NK-92 (cell line): ENCODE measurements around the gene C22orf42.
"Not testable (repeated sequence)": the region's sequence is repeated elsewhere in the genome, so short reads cannot be mapped to it uniquely, and the experiment has no call there.

Source experiments
- DNase-seq: peaks from one replicate; lab custom pipeline; 2025; ENCODE audit not compliant: unreplicated experiment; lab: John Stamatoyannopoulos, UW

C22orf42 gene

DNA sequence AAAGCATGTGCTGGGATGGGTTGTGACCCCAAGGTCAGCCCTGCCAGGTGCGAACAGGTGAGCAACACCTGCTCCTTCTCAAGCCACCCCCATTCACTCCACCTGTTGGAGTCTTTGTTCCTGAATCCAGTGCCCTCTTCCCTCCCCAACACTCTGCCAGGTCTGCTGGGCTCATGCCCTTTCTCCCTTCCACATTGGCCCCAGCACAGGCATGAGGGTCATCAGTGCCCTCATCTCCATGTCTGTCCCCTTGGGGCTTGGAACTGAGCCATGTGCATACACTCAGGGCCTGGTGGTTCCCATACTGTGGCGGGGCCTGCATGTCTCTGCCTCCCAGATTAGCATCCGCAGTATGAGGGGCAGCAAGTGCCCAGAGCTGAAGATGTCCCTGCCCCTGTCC, 26.7 kb upstream of the C22orf42 start:
- no peak for DNase-seq

GRCh38 chr22:32183625-32184024, 24.5 kb upstream of the C22orf42 start:
- no peak for DNase-seq

DNA sequence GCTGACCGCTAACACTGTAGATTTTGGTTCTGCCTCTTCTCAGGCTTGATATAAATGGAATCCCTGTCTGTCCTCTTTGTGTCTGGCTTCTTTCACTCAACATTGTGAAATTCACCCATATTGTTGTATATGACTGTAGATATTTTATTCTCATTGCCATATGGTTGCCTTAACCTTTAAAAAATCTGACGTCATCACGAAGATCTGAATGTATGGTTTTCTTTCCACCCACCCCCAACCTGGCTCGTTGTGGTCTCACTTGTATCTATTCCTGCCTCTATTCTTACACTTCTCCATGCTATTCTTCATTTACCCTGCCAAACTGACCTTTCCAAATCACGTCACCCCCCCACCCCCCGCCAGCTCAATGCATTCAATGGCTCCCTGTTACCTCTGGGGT, 21.9 kb upstream of the C22orf42 start:
- DNase-seq = no peak

DNA sequence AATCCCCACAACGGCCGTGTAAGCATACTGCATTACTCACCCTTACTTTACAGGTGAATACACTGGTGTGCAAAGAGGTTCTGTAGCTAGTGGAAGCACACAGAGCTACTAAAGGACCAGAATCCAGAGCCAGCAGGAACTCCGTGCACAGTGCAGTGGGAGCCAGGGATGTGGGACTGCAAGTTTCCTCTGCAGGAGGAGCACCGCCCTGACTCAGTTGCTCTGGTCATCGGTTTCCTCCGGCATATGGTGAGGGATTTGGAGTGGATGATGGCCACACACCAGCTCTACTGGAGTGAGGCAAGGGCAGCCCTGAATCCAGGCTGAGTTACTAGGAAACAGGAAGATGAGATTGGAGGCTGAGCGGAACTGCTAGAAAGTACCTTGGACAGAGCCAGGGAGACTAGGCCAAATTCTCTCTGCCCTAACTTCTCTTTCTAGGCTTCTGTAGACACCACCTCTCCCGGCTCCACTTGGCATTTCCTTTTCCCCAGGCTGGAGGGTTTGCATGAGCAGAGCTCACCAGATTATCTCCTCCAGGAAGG, 18.2 kb upstream of the C22orf42 start:
- no peak for DNase-seq

DNA sequence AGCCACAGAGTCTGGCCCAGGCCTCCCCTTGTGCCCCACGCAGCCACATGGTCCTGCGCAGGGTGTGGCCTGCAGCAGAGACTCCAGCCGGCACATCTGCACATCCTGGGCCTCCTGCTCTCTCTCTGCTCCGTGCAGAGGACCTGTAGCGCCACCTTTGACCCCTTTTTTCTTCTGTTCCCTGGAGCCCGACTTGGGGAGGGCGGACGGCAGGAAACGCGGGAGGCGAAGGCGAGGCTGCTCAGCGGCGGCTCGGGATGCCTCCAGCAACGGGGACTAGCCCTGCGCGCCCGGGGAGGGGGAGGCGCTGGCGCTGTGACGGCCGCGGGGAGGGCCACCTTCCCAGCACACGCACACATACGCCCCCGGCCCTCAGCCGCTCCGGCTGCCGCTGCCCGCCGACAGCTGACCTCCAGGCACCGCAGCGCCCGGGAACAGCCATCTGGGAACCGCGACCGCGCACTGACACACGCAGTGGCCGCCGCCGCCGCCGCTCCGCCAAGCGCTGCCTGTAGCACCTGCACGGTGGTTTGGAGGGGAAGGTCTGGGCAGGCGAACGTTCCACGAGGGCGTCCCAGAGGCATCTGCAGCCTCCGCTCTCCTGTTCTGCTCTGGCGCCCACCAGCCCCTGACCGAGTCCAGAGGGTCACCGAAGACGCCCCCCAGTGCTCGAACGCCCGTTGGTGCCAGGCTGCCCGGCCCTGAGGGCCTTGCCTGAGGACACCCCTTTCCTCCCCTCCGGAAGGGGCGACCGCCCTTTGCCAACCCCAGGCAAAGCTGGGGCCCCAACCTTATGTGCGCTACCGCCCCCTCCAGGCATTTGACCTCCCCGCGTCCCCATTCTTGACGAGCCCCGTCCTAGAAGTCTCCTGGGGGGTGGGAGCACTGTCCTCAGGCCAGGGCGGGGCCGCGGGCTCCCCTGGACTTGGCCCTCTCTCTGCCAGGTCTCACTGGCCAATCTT, 16.9 kb upstream of the C22orf42 start:
- no peak for DNase-seq

- no peak for DNase-seq
These were observed 16.0 kb upstream of the C22orf42 start for GRCh38 chr22:32175115-32175514.

DNA sequence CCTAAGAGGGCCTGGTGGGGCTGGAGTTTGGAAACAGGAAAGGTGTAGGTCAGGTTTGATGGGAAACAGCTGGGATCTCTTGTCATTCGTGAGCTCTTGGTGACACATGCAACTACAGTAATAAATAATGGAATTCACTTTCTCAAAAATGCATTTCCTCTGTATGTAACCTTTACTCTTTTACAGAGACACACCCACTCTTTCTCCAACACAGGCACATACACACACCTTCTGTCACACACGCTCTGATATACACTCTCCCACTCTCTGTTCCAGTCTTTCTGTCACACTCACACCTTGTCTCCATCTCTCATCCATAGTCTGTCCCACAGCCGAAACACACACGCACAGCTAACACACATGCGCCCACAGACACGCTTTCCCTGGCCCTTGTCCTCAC, 6.6 kb upstream of the C22orf42 start:
- DNase-seq = no peak

- no peak for DNase-seq
These were observed 5.2 kb upstream of the C22orf42 start for GRCh38 chr22:32164075-32164860.

GRCh38 chr22:32160411-32160810, 1.3 kb upstream of the C22orf42 start:
- DNase-seq = not testable (repeated sequence)

DNA sequence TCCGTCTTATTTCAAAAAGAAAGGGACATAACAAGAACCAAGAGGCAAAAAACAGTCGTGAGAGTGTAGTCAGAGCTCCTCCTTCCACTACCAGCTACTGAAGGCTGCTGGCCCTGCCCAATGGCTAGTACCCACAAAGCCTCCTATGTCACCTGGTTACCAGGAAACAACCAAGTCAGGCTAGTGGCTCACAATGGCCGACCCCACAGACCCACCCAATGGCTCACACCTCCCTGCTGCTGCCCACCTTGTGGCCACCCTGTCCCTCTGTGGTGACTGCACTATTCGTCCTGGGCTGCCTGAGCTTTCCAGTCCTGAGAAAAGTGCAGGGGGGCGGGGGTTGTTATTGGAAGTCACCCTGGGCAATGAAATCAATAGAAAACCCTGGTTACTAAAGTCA, 1.5 kb downstream of the C22orf42 start:
- DNase-seq = not testable (repeated sequence)

DNA sequence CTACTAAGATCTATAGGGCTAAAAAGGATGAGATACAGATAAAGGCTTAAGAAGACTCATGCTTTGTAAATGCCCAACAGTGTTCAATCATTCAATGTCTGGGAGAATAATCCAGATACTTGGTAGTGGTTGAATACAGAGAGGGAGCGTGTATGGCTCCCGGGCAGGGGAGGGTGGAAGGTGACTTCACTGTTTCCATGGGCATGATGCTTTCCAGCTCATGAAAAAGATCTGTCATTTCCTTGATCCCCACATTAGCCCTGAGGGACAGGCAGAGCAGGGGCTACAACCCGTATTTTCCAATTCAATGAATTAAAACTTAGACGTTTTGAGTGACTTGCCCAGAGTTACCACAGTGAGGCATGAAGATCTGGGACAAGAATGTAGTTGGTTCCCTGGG, 4.4 kb downstream of the C22orf42 start:
- DNase-seq = not testable (repeated sequence)

- DNase-seq = not testable (repeated sequence)
These were observed 7.5 kb downstream of the C22orf42 start for GRCh38 chr22:32151641-32152040.

GRCh38 chr22:32150647-32151046, 8.5 kb downstream of the C22orf42 start:
- DNase-seq = not testable (repeated sequence)

DNA sequence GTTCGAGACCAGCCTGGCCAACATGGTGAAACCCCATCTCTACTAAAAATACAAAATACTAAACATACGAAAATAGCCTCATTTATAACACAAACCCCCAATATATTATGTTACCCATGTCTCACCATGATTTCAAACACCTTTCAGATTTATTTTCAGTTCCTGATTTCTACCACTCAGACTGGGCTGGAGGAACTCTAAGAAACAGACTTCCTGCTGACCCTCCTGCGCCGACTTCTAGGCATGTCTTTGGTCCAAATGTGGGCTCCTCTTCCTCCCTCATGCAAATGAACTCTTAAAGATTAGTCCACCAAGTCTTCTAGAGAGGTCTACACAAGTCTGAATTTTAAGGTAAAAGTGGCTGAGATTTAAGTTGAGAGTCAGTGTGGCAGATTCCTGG, 10.7 kb downstream of the C22orf42 start:
- DNase-seq = not testable (repeated sequence)

DNA sequence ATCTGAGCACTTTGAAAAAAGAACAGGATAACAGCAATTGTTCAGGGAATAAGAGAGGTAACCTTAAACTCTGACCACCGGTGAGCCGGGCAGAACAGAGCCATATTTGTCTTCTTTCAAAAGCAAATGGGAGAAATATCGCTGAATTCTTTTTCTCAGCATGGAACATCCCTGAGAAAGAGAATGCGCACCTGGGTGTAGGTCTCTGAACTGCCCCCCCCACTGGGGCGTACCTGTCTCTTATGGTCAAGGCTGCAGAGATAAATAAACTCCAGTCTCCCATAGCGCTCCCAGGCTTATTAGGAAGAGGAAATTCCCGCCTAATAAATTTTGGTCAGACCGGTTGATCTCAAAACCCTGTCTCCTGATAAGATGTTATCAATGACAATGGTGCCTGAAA, 12.0 kb downstream of the C22orf42 start:
- not testable (repeated sequence) for DNase-seq

- DNase-seq = no peak
These were observed 14.4 kb downstream of the C22orf42 start for GRCh38 chr22:32144496-32145274.

DNA sequence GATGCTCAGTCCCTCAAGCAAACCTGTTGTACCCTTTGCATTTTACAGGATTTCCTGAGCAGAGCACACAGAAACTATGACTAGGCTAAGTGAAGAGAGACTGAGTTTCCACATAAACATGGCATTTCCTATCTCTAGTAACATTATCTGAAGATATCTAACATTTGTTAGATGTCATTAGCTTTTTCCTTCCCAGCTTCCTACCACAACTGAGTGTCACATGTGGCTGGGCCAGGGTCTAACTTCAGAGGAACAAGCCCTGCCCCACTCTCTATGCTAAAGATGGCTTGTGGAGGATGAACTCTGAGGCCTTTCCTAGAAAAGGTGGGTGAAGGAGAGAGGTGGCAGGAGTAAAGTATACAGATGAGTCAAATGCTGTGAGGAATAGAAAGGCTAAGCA, 16.5 kb downstream of the C22orf42 start:
- no peak for DNase-seq

DNA sequence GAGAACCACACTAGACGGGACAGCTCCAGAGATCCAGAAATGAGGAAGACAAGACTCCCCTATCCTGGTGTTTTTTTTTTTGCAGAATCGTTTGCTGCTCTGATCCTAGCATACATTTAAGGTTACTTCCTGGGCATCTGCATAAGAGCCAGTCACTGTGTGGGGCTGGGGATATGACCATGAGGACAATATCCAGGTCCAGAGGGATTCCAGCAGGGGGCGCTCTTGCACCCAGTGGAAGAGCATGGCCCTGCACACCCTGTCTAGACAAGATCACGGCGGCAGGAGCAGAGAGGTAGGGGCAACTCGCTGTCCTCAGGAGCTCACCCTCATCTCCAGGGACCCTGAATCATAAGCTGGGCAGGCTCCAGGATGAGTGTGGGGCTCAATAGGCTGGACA, 18.4 kb downstream of the C22orf42 start:
- not testable (repeated sequence) for DNase-seq

DNA sequence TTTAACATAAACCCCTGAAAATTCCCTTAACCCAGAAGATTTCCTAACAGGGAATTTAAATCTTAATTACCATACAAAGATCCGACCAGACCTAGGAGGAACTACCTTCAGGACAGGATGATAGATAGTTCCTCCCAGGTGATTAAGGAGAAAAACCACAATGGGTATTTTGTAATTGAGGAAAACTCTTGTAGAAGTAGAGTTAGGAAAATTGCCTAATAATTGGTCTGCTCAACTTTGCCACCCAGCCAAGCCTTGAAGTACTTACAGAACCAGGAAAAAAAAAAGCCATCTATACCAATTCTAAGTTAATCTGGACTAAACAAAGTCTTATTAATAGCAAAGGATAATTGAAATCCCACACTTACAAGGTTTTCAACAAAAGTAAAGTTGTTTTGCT, 20.5 kb downstream of the C22orf42 start:
- DNase-seq = not testable (repeated sequence)

- DNase-seq = not testable (repeated sequence)
These were observed 21.3 kb downstream of the C22orf42 start for GRCh38 chr22:32137731-32138324.
